ENCODE measurements around the gene PROK1.
A peak's percentile ranks its signal among the peaks of the same experiment; 100 is the strongest.
"Not testable (repeated sequence)": the region's sequence is repeated elsewhere in the genome, so short reads cannot be mapped to it uniquely, and the experiment has no call there.

PROK1 gene

GRCh38 chr1:110450929-110451328, at the start of gene PROK1:
TSS of gene PROK1 (plus strand) at chr1:110451149. CDS start at chr1:110451217, 68 bp downstream.
- no peak for DNase-seq

- DNase-seq, result no peak
Measured at GRCh38 chr1:110403805-110404204, 47.1 kb upstream of the PROK1 start.

- DNase-seq, result no peak
Measured at GRCh38 chr1:110404401-110404800, 46.5 kb upstream of the PROK1 start.

- DNase-seq, result not testable (repeated sequence)
Measured at GRCh38 chr1:110406407-110406806, 44.5 kb upstream of the PROK1 start.

- peak; percentile 38 for DNase-seq
Measured at GRCh38 chr1:110407260-110408210, 43.4 kb upstream of the PROK1 start, which contains the start of gene LAMTOR5. TSS of gene LAMTOR5 (minus strand) at chr1:110407694. CDS start at chr1:110407620, 74 bp downstream.

- DNase-seq, result no peak
Measured at GRCh38 chr1:110408488-110408887, 42.5 kb upstream of the PROK1 start.

- DNase-seq, result no peak
Measured at GRCh38 chr1:110409316-110409715, 41.6 kb upstream of the PROK1 start.

- no peak for DNase-seq
Measured at GRCh38 chr1:110411173-110411735, 39.7 kb upstream of the PROK1 start.

GRCh38 chr1:110412576-110412975, 38.4 kb upstream of the PROK1 start:
- DNase-seq, result no peak

- DNase-seq, result not testable (repeated sequence)
Measured at GRCh38 chr1:110413045-110413444, 37.9 kb upstream of the PROK1 start.

- no peak for DNase-seq
Measured at GRCh38 chr1:110418729-110419128, 32.2 kb upstream of the PROK1 start.

- DNase-seq, result no peak
Measured at GRCh38 chr1:110420023-110420662, 30.8 kb upstream of the PROK1 start.

- no peak for DNase-seq
Measured at GRCh38 chr1:110420874-110421793, 29.8 kb upstream of the PROK1 start.

- DNase-seq, result no peak
Measured at GRCh38 chr1:110424699-110425611, 26.0 kb upstream of the PROK1 start.

- DNase-seq, result no peak
Measured at GRCh38 chr1:110425612-110426152, 25.3 kb upstream of the PROK1 start.

- no peak for DNase-seq
Measured at GRCh38 chr1:110426854-110427253, 24.1 kb upstream of the PROK1 start.

- DNase-seq, result no peak
Measured at GRCh38 chr1:110428946-110429345, 22.0 kb upstream of the PROK1 start.

- DNase-seq, result no peak
Measured at GRCh38 chr1:110430366-110430765, 20.6 kb upstream of the PROK1 start.

- no peak for DNase-seq
Measured at GRCh38 chr1:110430901-110431300, 20.0 kb upstream of the PROK1 start.

GRCh38 chr1:110433213-110433612, 17.7 kb upstream of the PROK1 start:
- no peak for DNase-seq

- DNase-seq, result no peak
Measured at GRCh38 chr1:110433803-110434202, 17.1 kb upstream of the PROK1 start.
